OCI-LY7 (cell line): ENCODE results near the gene TAF11L5. TPM values are rescaled to one million over a fixed set of nuclear protein-coding genes. Genes with fewer than 3 reads are reported as not detected.
"Not testable (repeated sequence)": the region's sequence is repeated elsewhere in the genome, so short reads cannot be mapped to it uniquely, and the experiment has no call there.

Source experiments
- BruUV-seq: library from RNA; stranded (reverse); fragments of 400-500 nt; replicated peaks from 2 replicates; lab custom pipeline; 2021; lab: Mats Ljungman, UMichigan
- CTCF ChIA-PET: fragments of 300-600 bp; sonication (Branson Sonifier 250); formaldehyde crosslinking; loops from one replicate; lab custom pipeline; 2022; ENCODE audit warnings: antibody characterized with exemption; ENCODE audit not compliant: unreplicated experiment; lab: Charles Lee
- POLR2A ChIA-PET: fragments of 300-600 bp; sonication (Branson Sonifier 250); formaldehyde crosslinking; loops from one replicate; lab custom pipeline; 2022; ENCODE audit warnings: antibody characterized with exemption; lab: Charles Lee
- DNase-seq: peaks from one replicate; pipeline ENCODE4 v3.0.0-alpha.2; 2015; ENCODE audit warnings: low spot score
- H2AFZ ChIP-seq: fragments of 200-600 bp; sonication (generic), shearing (Covaris generic); 2 replicates; pipeline ENCODE4 v1.6.1; 2014; ENCODE audit warnings: mild to moderate bottlenecking, antibody characterized with exemption, low read length, moderate library complexity
- H3K27ac ChIP-seq: fragments of 200-600 bp; sonication (generic); 2 replicates; pipeline ENCODE4 v1.5.1; 2014; ENCODE audit warnings: mixed run types, low read depth, mild to moderate bottlenecking, moderate library complexity, low read length, inconsistent platforms; ENCODE audit not compliant: poor library complexity, severe bottlenecking
- H3K36me3 ChIP-seq: fragments of 200-600 bp; sonication (generic); 2 replicates; pipeline ENCODE4 v1.6.1; 2014; ENCODE audit warnings: mild to moderate bottlenecking, antibody characterized with exemption, low read length, moderate library complexity, mixed read lengths; ENCODE audit not compliant: insufficient read depth
- H3K4me1 ChIP-seq: fragments of 200-600 bp; sonication (generic); 2 replicates; pipeline ENCODE4 v1.5.1; 2014; ENCODE audit warnings: mild to moderate bottlenecking, low read length; ENCODE audit not compliant: insufficient read depth, poor library complexity, severe bottlenecking
- H3K4me2 ChIP-seq: fragments of 200-600 bp; sonication (generic); 2 replicates; pipeline ENCODE4 v1.6.1; 2014; ENCODE audit warnings: mild to moderate bottlenecking, low read length
- H3K4me3 ChIP-seq: fragments of 200-600 bp; sonication (generic); 2 replicates; pipeline ENCODE4 v1.5.1; 2014; ENCODE audit warnings: mild to moderate bottlenecking, low read depth, low read length; ENCODE audit not compliant: poor library complexity, severe bottlenecking
- H3K79me2 ChIP-seq: fragments of 200-600 bp; sonication (generic); 2 replicates; pipeline ENCODE4 v1.6.1; 2016; ENCODE audit warnings: low read depth, mild to moderate bottlenecking, low read length, moderate library complexity, mixed read lengths; ENCODE audit not compliant: insufficient read depth
- H3K9me2 ChIP-seq: fragments of 200-600 bp; sonication (generic); 2 replicates; pipeline ENCODE4 v1.6.1; 2016; ENCODE audit warnings: mild to moderate bottlenecking, low read length, mixed read lengths; ENCODE audit not compliant: insufficient read depth
- H3K9me3 ChIP-seq: fragments of 200-600 bp; sonication (generic); 2 replicates; pipeline ENCODE4 v1.6.1; 2014; ENCODE audit warnings: mild to moderate bottlenecking, mixed run types, low read length, mixed read lengths
- H4K20me1 ChIP-seq: fragments of 200-600 bp; sonication (generic); 2 replicates; pipeline ENCODE4 v1.6.1; 2014; ENCODE audit warnings: mild to moderate bottlenecking, antibody characterized with exemption, low read length, moderate library complexity, mixed read lengths; ENCODE audit not compliant: insufficient read depth
- CTCF ChIP-seq: fragments of 200-600 bp; sonication (generic); conservative IDR thresholded peaks from 2 replicates; pipeline ENCODE4 v1.5.1; 2014; ENCODE audit warnings: mild to moderate bottlenecking, antibody characterized with exemption, low read length, moderate library complexity, mixed read lengths
- EZH2phosphoT487 ChIP-seq: fragments of 200-600 bp; sonication (generic); IDR thresholded peaks from 2 replicates; pipeline ENCODE4 v1.6.1; 2018; ENCODE audit warnings: low read depth, borderline replicate concordance, mild to moderate bottlenecking, mixed run types, antibody characterized with exemption, low read length, moderate library complexity, mixed read lengths
- intact Hi-C: fragments of 100-400 bp; cut with micrococcal nuclease; formaldehyde crosslinking; loops from one replicate; pipeline ENCODE4 v1.10.0; 2022; ENCODE audit not compliant: unreplicated experiment
- total RNA-seq, 2 experiments: library from RNA; depleted of rRNA in 1 of 2; stranded (reverse); fragments of >200 nt in 1 of 2; shearing (Covaris generic) in 1 of 2; gene quantifications; 2 replicates each; pipeline ENCODE4 v1.2.3, GENCODE V29; 2014 to 2022

The TAF11L5 gene
- total RNA-seq, 2 experiments from 2014 or later: not detected

DNA sequence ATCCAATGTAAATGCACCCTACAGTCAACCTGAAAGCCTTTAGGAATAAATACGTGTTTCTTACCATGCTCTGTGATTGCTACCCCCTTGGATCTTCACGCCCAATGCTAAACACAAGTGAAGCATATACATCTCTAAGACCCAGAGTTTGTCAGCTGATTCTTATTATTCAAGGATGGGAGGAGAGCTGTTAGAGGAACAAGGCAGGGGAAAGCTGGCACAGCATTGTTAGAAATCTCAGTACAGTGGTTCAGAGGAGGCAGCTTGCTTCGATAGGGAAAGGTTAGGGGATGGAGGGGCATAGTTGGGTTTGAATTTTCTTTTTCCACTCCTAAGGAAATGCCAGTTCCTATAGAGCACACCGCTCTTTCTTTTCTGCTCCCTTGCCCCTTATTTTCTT, 43.7 kb upstream of the TAF11L5 start:
- Histone ChIP-seq H3K9me3 (no peaks in the 10 kb centered on the region), H3K4me3 (no peak overlapping the region), H4K20me1 (no peaks in the 10 kb centered on the region), H2AFZ (no peak overlapping the region), H3K36me3 (no peaks in the 10 kb centered on the region), H3K9me2 (no peaks in the 10 kb centered on the region), H3K4me1 (peaks cover 9% of the 10 kb centered on the region), H3K27ac (no peak overlapping the region), H3K79me2 (no peaks in the 10 kb centered on the region), H3K4me2 (no peak overlapping the region)
- BruUV-seq: no TSS peak
- TF ChIP-seq CTCF: no peak
- TF ChIP-seq EZH2phosphoT487: no peak
- no peak for DNase-seq
- POLR2A ChIA-PET: interaction anchor here (0.7 to 1.9 kb wide), 2 partner anchors 14 to 41 kb away, joined by 3 to 6 read pairs; no protein-coding TSS in a partner anchor
- CTCF ChIA-PET: no interaction called here
- intact Hi-C loops: no loop called here

DNA sequence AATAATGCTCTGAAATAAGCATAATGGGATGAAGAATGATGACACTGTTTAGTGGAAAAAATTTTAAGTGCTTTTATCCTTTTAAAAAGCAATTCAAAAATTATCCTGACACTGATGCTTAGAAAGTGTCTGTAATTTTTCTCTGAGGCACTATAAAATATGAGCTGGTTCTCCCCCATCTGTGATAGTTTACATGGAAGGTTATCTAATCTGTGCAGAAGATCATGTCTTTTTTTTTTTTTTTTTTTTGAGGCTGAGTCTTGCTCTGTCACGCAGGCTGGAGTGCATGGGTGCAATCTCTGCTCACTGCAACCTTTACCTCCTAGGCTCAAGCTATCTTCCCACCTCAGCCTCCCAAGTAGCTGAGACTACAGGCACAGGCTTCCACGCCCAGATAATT, 42.2 kb upstream of the TAF11L5 start:
- BruUV-seq: no TSS peak
- Histone ChIP-seq H4K20me1 (no peaks in the 10 kb centered on the region), H3K9me2 (no peaks in the 10 kb centered on the region), H3K36me3 (no peaks in the 10 kb centered on the region), H3K9me3 (no peaks in the 10 kb centered on the region), H3K79me2 (no peaks in the 10 kb centered on the region), H3K4me2 (no peak overlapping the region), H3K4me3 (no peak overlapping the region), H3K4me1 (peaks cover 4% of the 10 kb centered on the region), H2AFZ (no peak overlapping the region), H3K27ac (no peak overlapping the region)
- no peak for TF ChIP-seq EZH2phosphoT487
- TF ChIP-seq CTCF: no peak
- CTCF ChIA-PET: no interaction called here
- POLR2A ChIA-PET: interaction anchor here (0.7 kb wide), 2 partner anchors 105 to 613 kb away, joined by 4 to 6 read pairs; no protein-coding TSS in a partner anchor
- intact Hi-C loops: no loop called here
- DNase-seq: no peak

- H2AFZ ChIP-seq, DNase-seq, H4K20me1 ChIP-seq, H3K4me1 ChIP-seq, H3K36me3 ChIP-seq, H3K27ac ChIP-seq, CTCF ChIA-PET, H3K79me2 ChIP-seq, intact Hi-C loops, H3K9me3 ChIP-seq, H3K4me3 ChIP-seq, H3K4me2 ChIP-seq, H3K9me2 ChIP-seq, BruUV-seq: not testable (repeated sequence)
- POLR2A ChIA-PET: interaction anchor here (0.6 to 1.2 kb wide), 2 partner anchors 21 to 569 kb away, joined by 3 read pairs; no protein-coding TSS in a partner anchor
These were observed 38.4 kb upstream of the TAF11L5 start for GRCh38 chr5:17486464-17487173.
